Measurements from ENCODE around the gene MMP11.

DNA sequence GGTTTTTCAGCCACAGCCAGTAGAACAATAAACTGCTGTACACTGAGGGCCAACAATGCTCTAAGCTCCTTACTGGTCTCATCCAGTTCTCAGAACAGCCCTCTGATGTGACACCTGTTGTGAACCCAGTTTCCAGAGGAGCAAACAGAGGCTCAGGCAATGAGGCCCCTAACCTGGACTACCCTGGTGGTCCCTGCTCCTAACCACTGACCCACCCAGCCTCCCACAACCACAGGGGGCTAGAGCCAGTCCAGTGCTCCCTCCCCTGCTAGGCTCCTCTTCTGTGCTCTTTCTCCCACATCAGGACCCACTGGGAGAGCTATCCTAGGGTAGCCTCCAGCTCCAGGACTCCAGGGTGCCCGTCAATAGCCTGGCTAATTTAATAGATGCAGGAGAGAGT lies 10.1 kb downstream of the MMP11 start:
- TF ChIP-seq CTCF (conservative IDR thresholded peaks at IDR 0.05) (no peak), ZFX (IDR thresholded peaks at IDR 0.05) (no peak)

All from C4-2B (cell line).